Rectal smooth muscle tissue (tissue), 1 donor: ENCODE measurements around the gene MYCBP2.

Experiments used
- H3K27ac ChIP-seq: one replicate; pipeline ENCODE4 v1.7.0; 2013; ENCODE audit warnings: low read depth, low read length, inconsistent platforms
- H3K27me3 ChIP-seq: one replicate; pipeline ENCODE4 v1.7.0; 2013; ENCODE audit warnings: low read length; ENCODE audit not compliant: control insufficient read depth, insufficient read depth
- H3K36me3 ChIP-seq: one replicate; pipeline ENCODE4 v1.7.0; 2013; ENCODE audit warnings: low read length; ENCODE audit not compliant: control insufficient read depth, insufficient read depth
- H3K4me1 ChIP-seq: one replicate; pipeline ENCODE4 v1.7.0; 2013; ENCODE audit warnings: low read length; ENCODE audit not compliant: control insufficient read depth, insufficient read depth
- H3K4me3 ChIP-seq: one replicate; pipeline ENCODE4 v1.7.0; 2013; ENCODE audit warnings: low read length
- H3K9ac ChIP-seq: one replicate; pipeline ENCODE4 v1.7.0; 2013; ENCODE audit warnings: low read length

MYCBP2 gene

GRCh38 chr13:77326905-77327604 is at the start of gene MYCBP2:
Gene MYCBP2, minus strand, starts transcription at chr13:77327094. Its CDS starts 319 bp downstream, at chr13:77326775.
- Histone ChIP-seq H3K36me3 (no peaks in the 10 kb centered on the region), H3K4me3 (peak within 1 kb of the TSS; percentile 72), H3K27ac (peak within 1 kb of the TSS; percentile 86), H3K9ac (peak within 1 kb of the TSS; percentile 16), H3K27me3 (no peaks in the 10 kb centered on the region), H3K4me1 (peaks cover 8% of the 10 kb centered on the region)

GRCh38 chr13:77375560-77376108 is 48.7 kb upstream of the MYCBP2 start:
- Histone ChIP-seq H3K36me3 (no peaks in the 10 kb centered on the region), H3K9ac (no peak overlapping the region), H3K27me3 (no peaks in the 10 kb centered on the region)

DNA sequence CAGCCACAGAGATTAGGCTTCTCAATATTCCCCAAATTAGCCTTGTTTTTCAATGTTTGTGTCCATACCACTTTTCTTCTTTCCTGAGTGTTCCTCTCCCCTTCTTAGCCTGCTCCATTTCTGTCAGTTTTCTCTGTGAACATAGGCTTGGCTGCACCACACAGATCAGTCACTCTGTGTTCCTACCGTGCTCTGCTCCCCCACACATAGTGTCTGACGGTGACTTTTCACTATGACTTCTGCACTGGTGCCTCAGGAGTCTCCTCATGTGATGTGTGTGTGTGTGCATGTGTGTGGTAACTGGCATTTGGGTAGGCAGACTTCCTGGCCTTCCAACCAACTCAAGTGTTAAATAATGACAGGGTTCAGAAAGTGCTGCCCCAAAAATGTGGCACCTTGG is 47.9 kb upstream of the MYCBP2 start:
- no peaks in the 10 kb centered on the region for H3K36me3 ChIP-seq
- no peaks in the 10 kb centered on the region for H3K27me3 ChIP-seq
- H3K27ac ChIP-seq: no peak overlapping the region

More at GRCh38 chr13:77375560-77376108, 48.7 kb upstream of the MYCBP2 start:
- H3K4me3 ChIP-seq: no peak overlapping the region
- H3K27ac ChIP-seq: no peak overlapping the region
- H3K4me1 ChIP-seq: no peaks in the 10 kb centered on the region

DNA sequence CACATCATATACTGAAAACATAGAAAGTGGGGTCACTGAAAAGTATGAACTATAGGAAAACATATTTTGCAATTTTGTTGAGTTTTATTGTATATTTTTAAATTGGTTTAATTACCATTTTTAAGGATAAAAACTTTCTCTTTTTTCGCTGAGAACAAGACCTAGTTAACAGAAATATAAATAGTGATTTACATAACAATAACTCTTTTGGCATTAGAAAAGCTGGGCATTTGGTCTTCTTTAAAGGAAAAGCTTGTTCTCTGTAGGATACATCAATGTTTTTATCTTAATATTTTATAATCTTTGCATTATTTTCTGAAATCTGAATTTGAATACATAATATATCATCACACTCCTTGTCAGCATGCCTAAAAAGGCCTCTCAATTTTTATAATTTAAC is 47.4 kb upstream of the MYCBP2 start:
- Histone ChIP-seq H3K4me3 (no peak overlapping the region), H3K9ac (no peak overlapping the region), H3K27me3 (no peaks in the 10 kb centered on the region), H3K27ac (no peak overlapping the region), H3K36me3 (no peaks in the 10 kb centered on the region), H3K4me1 (no peaks in the 10 kb centered on the region)

More for the DNA sequence above, 47.9 kb upstream of the MYCBP2 start:
- H3K4me3 ChIP-seq: no peak overlapping the region
- H3K9ac ChIP-seq: no peak overlapping the region
- H3K4me1 ChIP-seq: no peaks in the 10 kb centered on the region

DNA sequence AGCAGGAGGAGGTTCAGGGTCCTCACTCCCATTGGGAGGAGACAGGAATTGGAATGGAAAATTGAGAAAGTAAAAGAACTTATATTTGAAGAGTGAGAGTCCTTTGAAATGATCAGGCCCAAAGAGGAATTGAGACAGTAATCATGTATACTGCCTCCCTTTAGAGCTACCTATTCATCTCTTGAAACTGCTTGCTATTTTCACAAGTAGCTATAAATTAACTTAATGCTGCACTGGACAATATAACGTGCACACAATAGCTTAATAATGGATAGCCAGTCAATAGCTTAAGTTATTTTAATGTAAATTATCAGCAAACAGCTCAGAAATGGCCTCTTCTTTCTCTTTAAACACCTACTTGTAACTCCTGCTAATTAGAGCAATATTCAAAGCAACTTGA is 46.6 kb upstream of the MYCBP2 start:
- no peaks in the 10 kb centered on the region for H3K27me3 ChIP-seq
- no peak overlapping the region for H3K4me3 ChIP-seq
- H3K4me1 ChIP-seq: no peaks in the 10 kb centered on the region
- no peak overlapping the region for H3K27ac ChIP-seq
- no peak overlapping the region for H3K9ac ChIP-seq
- H3K36me3 ChIP-seq: no peaks in the 10 kb centered on the region

GRCh38 chr13:77372275-77372674 is 45.4 kb upstream of the MYCBP2 start:
- Histone ChIP-seq H3K27me3 (no peaks in the 10 kb centered on the region), H3K36me3 (no peaks in the 10 kb centered on the region), H3K27ac (no peak overlapping the region), H3K9ac (no peak overlapping the region), H3K4me3 (no peak overlapping the region), H3K4me1 (no peaks in the 10 kb centered on the region)

DNA sequence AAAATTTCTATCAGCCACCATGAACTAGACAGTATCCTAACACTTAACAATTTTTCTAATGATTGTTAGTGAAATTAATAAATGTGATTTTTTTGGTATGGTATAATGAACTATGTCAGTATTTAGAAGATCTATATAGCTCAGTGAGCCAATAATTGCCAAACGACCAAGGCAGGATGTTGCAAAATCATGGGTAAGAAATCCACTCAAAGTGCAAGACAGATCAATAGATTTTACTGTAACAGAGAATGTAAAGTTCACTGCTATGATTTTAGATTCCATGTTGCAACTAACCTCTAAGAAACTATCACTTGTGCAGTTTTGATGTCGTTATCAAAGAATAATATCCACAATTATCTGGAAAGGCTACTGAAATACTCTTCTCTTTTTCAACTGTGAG is 44.0 kb upstream of the MYCBP2 start:
- Histone ChIP-seq H3K27me3 (no peaks in the 10 kb centered on the region), H3K27ac (no peak overlapping the region), H3K36me3 (no peaks in the 10 kb centered on the region), H3K9ac (no peak overlapping the region), H3K4me1 (no peaks in the 10 kb centered on the region), H3K4me3 (no peak overlapping the region)

- no peak overlapping the region for H3K4me3 ChIP-seq
- H3K27me3 ChIP-seq: no peaks in the 10 kb centered on the region
- no peak overlapping the region for H3K27ac ChIP-seq
- H3K36me3 ChIP-seq: no peaks in the 10 kb centered on the region
- H3K4me1 ChIP-seq: no peaks in the 10 kb centered on the region
- no peak overlapping the region for H3K9ac ChIP-seq
These were observed 35.3 kb upstream of the MYCBP2 start for GRCh38 chr13:77362166-77362565.

GRCh38 chr13:77360032-77360685 is 33.3 kb upstream of the MYCBP2 start:
- Histone ChIP-seq H3K27ac (no peak overlapping the region), H3K36me3 (no peaks in the 10 kb centered on the region), H3K4me3 (no peak overlapping the region), H3K4me1 (no peaks in the 10 kb centered on the region), H3K9ac (no peak overlapping the region), H3K27me3 (no peaks in the 10 kb centered on the region)

DNA sequence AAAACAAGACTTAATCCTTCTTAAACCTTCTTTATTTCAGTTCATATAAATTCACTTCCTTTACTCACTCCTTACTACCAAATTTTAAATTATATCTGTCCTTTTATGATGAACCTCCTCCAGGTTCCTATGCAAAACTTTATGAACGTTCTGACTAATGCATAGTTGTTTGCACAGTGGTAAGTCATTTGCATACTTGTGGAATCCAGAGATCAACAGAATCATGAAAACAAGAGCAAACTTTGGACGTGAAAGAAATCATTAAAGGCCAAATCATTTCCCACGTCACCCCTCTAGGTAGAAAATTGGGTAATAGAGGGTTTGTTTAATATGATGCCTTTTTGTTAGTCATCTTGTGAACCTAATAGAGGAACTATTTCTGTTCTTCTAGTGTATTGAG is 32.3 kb upstream of the MYCBP2 start:
- Histone ChIP-seq H3K9ac (no peak overlapping the region), H3K27ac (no peak overlapping the region), H3K4me3 (no peak overlapping the region), H3K4me1 (no peaks in the 10 kb centered on the region), H3K36me3 (no peaks in the 10 kb centered on the region), H3K27me3 (no peaks in the 10 kb centered on the region)

DNA sequence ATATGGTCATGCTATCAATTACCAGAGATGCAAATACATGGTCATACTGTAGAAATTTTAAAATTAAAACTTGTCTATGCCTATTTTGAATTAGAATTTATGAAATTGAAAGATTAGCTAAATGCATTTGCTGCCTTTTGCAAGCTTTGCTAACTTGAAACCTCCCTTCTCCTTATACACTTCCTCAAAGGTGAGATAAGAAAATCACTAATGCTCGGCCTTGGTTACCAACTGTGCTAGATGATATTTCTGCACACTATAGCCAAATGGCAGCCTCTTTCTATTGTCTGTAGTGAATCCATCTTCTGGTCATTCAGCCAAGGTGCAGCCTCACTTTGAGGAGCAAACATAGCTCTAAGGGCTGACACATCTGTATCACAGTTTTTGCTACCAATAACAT is 31.1 kb upstream of the MYCBP2 start:
- no peak overlapping the region for H3K9ac ChIP-seq
- no peaks in the 10 kb centered on the region for H3K27me3 ChIP-seq
- H3K4me3 ChIP-seq: no peak overlapping the region
- no peaks in the 10 kb centered on the region for H3K36me3 ChIP-seq
- no peaks in the 10 kb centered on the region for H3K4me1 ChIP-seq
- H3K27ac ChIP-seq: no peak overlapping the region

- H3K27me3 ChIP-seq: no peaks in the 10 kb centered on the region
- H3K9ac ChIP-seq: no peak overlapping the region
- no peaks in the 10 kb centered on the region for H3K4me1 ChIP-seq
- no peak overlapping the region for H3K4me3 ChIP-seq
- no peaks in the 10 kb centered on the region for H3K36me3 ChIP-seq
- H3K27ac ChIP-seq: no peak overlapping the region
These were observed 29.3 kb upstream of the MYCBP2 start for GRCh38 chr13:77356155-77356554.

DNA sequence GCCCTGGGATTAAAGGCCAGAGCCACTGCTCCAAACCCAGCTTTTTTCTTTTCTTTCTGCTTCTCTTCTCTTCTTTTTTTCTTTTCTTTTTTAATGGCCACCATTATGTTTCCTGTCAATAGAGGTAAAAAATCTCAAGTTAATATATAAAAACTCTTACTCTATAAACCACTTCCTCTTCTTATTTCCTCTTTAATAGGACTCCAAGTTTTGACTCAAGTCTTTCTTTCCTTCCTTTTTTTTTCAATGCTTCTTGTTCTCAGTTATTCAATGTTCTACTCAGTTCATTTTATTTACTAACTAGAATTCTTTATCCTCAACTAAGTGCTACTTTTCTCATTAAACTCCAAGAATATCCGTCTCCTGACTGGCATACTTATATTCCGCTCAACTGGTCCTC is 27.1 kb upstream of the MYCBP2 start:
- no peak overlapping the region for H3K27ac ChIP-seq

More for the DNA sequence above, 27.1 kb upstream of the MYCBP2 start:
- Histone ChIP-seq H3K4me1 (no peaks in the 10 kb centered on the region), H3K9ac (no peak overlapping the region), H3K36me3 (no peaks in the 10 kb centered on the region), H3K4me3 (no peak overlapping the region), H3K27me3 (no peaks in the 10 kb centered on the region)
